T47D (cell line): ENCODE measurements around the gene CCDC106.

ENCODE experiments used
- DNase-seq, 2 experiments: peaks; one replicate each; pipeline versions ENCODE4 v3.0.0 to v3.0.0-alpha.2; 2011 to 2012; ENCODE audit warnings: low read depth in 1 of 2, low spot score in 1 of 2
- JUND ChIP-seq: IDR thresholded peaks from 2 replicates; pipeline ENCODE4 v1.6.1; 2012; ENCODE audit warnings: low read depth
- in situ Hi-C: cut with HindIII; loops from 2 replicates; pipeline ENCODE4 v1.10.0; 2016; ENCODE audit warnings: low sequenced_read_pairs, low pct_unique_long_range_greater_than_20kb

CCDC106 gene

DNA sequence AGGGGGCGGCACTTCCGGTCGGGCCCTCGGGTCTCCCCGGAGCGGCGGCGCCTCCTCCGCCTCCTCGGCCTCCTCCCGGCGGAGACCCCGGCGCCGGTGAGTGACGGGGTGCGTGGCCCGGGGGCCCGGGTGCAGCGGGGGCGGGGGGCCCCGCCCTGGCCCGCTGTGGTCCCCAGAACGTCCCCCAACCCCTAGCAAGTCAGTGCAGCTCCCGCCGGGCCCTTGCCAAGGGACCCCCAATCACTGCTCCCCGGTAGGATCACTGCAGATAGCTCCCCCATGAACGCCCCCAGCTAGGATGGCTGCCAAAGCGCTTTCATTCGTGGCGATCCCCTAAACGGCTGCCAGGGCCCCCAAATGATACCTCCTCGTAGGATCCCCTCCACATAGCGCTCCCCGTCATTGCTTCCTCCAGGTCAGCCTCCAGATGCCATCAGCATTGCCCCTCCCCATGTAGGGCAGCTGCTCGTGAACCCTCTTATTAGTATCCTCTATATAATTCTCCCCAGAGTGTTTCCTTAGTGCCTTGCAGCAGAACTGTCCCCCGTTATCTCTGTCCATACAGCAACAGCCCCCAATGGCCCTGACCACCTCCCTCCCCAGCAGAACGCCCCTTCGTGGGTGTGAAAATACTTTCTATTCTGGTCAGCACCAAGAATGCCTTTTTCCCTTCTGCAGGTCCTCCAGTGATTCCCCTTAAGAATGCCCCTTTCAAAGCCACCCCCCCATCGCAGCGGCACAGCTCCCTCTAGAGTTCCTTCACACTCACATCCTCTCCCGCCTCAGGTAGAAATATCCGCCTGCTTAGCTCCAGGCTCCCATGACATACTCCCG, 42.2 kb upstream of the CCDC106 start, which contains the start of gene ZNF865:
TSS of gene ZNF865 (plus strand) at position 11 of the 834 bp plus-strand sequence. CDS start 7,972 bp downstream, outside the sequence.
- in situ Hi-C loops, result no loop called here

DNA sequence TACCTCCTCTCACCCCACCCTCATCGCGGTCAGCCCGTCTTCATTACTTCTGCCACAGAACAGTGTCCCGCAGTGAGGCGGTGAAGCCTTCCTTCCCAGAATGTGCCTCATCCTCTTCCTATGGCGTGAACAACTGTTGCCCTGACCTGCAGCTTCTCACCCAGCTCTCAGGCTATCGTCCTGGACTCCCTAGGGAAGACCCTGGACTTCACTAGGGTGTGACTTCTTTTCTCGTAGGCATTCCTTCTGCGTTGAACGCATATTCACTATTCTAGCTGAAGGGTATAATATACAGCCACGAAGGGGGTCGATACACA, 41.6 kb upstream of the CCDC106 start:
- DNase-seq, result no peak
- in situ Hi-C loops, result no loop called here
- no peak for TF ChIP-seq JUND

More for the DNA sequence above, 42.2 kb upstream of the CCDC106 start, which contains the start of gene ZNF865:
- DNase-seq, result peak; percentile 58 to 84
- no peak for TF ChIP-seq JUND

DNA sequence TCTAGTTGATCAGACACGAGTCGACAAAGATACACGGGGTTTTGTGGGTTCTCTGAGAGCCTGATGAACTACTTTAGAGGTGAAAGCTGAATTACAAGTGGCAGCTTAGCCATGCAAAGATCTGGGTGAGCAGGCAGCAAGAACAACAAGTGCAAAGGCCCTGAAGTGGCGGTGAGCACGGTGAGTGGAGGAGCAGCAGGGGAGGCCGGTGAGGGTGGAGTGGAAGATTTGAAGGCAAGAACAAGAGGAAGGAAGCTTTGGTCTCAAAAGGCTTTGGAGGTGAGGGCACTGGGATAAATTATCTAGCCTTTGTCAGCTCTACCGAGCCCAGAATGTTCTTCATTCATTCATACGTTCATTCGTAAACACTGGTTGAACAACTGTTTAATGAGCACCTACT, 41.2 kb upstream of the CCDC106 start:
- DNase-seq, result no peak
- TF ChIP-seq JUND, result no peak
- in situ Hi-C loops, result no loop called here

DNA sequence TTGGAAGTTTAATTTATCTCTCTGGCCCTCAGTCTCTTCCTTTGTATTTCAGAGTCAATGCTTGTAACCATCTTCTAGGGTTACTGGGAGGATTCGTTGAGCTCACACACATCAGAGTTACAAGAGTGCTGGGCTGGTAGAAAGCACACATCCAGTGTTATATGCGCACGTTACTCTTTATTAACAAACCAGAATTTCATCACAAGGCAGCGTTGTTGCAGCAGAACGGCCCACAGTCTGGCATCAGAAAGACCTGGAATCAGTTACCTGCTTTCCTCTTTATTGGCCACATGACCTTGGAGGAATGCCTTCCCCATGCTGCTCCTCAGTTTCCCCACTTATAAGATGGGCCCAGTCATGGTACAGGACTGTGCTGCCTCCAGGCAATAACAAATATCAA, 38.7 kb upstream of the CCDC106 start:
- no peak for DNase-seq
- no peak for TF ChIP-seq JUND
- in situ Hi-C loops, result no loop called here

DNA sequence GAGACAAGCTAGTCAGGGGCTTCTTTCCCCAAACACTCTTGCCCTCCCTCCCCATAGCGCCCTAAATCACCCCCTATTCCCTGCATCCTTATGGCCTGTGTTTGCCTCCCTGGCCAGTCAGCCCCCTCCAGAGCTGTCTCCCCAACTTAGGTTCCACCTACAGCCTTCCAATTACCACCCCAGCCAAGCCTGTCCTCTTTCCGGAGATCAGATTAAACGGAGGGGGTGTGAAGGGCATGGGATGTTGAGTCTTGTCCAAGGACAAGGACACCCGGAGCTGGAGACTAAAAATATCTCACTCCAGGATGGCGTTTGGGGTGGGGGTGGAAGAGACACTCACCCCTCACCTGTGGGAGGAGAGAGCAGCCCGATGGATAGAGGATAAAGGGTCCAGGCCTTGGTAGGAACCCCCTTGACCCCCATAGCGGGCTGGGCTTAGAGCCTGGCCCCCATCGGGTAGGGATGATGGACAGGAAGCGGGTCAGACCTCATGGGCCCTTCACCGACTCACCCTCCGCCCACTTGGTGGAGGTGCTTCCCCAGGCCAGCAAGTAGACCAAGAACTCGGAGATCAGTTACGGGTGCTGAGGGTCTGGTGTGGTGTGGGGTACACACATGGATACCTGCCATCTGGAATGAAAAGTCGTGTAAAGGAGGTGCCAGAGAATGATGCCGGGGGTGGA, 36.6 kb upstream of the CCDC106 start:
- in situ Hi-C loops, result no loop called here
- DNase-seq, result no peak
- TF ChIP-seq JUND, result no peak

DNA sequence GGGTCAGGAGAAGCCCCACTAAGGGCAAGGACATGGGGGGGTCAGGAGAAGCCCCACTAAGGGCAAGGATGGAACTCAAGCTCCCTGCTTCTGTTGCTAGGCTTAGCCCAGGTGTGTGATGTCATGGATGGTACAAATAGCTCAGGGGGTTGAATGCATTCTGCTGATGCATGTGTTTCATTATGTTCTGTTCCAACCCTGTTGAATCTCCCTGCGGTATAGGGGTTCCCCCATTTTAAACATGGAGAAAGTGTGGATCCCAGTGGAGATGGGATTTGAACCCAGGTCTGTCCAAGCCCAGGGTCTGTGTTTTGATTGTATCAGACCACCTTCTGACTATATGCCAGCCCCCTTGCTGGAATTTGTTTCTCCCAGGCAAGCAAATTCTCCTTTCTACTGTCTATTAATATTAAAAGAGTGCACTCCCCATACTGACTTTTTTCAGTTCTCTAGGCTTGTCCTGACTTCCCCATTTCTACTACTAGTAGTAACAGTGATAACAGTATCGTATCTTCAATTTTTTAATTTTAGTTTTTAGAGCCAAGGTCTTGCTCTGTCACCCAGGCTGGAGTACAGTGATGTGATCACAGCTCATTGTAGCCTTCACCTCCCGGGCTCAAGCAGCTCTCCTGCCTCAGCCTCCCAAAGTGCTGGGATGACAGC, 35.9 kb upstream of the CCDC106 start:
- no peak for TF ChIP-seq JUND
- no peak for DNase-seq
- in situ Hi-C loops, result no loop called here

DNA sequence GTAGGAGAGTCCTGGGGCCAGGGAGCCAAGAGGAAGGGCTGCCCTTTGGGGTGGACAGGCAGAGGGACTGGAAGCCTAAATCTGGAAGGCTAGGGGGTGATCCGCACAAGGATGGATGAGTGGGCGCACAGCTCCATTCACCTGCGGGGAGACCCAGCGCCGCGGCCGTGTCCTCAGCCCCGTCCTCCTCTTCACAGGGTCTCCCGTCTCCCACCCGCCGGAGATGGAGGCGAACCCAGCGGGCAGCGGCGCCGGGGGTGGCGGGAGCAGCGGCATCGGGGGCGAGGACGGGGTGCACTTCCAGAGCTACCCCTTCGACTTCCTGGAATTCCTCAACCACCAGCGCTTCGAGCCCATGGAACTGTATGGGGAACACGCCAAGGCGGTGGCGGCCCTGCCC, 34.6 kb upstream of the CCDC106 start:
- TF ChIP-seq JUND, result no peak
- no peak for DNase-seq
- in situ Hi-C loops, result no loop called here

DNA sequence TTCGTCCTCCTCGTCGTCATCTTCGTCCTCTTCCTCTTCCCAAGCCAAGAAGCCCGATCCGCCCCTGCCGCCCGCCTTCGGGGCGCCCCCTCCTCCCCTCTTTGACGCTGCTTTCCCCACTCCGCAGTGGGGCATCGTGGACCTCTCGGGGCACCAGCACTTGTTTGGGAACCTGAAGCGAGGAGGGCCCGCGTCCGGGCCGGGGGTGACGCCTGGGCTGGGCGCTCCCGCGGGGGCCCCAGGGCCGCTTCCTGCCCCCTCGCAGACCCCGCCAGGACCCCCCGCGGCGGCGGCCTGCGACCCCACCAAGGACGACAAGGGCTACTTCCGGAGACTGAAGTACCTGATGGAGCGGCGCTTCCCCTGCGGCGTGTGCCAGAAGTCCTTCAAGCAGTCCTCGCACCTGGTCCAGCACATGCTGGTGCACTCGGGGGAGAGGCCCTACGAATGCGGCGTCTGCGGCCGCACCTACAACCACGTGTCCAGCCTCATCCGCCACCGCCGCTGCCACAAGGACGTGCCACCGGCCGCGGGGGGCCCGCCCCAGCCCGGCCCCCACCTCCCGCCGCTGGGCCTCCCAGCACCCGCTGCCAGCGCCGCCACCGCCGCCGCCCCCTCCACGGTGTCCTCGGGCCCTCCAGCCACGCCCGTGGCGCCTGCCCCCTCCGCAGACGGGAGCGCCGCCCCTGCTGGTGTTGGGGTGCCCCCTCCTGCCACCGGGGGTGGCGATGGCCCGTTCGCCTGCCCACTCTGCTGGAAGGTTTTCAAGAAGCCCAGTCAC, 33.9 kb upstream of the CCDC106 start:
- DNase-seq, result no peak
- in situ Hi-C loops, result no loop called here
- TF ChIP-seq JUND, result no peak

DNA sequence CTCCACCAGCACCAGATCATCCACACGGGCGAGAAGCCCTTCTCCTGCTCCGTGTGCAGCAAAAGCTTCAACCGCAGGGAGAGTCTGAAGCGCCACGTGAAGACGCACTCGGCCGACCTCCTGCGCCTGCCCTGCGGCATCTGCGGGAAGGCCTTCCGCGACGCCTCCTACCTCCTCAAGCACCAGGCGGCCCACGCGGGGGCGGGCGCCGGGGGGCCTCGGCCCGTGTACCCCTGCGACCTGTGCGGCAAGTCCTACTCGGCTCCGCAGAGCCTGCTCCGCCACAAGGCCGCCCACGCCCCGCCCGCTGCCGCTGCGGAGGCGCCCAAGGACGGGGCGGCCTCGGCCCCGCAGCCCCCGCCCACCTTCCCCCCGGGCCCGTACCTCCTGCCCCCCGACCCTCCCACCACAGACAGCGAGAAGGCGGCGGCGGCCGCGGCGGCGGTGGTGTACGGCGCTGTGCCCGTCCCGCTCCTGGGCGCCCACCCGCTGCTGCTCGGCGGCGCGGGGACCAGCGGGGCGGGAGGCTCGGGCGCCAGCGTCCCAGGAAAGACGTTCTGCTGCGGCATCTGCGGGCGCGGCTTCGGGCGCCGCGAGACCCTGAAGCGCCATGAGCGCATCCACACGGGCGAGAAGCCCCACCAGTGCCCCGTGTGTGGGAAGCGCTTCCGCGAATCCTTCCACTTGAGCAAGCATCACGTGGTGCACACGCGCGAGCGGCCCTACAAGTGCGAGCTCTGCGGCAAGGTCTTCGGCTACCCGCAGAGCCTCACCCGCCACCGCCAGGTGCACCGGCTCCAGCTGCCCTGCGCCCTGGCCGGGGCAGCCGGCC, 33.1 kb upstream of the CCDC106 start:
- no peak for DNase-seq
- no peak for TF ChIP-seq JUND
- in situ Hi-C loops, result no loop called here

DNA sequence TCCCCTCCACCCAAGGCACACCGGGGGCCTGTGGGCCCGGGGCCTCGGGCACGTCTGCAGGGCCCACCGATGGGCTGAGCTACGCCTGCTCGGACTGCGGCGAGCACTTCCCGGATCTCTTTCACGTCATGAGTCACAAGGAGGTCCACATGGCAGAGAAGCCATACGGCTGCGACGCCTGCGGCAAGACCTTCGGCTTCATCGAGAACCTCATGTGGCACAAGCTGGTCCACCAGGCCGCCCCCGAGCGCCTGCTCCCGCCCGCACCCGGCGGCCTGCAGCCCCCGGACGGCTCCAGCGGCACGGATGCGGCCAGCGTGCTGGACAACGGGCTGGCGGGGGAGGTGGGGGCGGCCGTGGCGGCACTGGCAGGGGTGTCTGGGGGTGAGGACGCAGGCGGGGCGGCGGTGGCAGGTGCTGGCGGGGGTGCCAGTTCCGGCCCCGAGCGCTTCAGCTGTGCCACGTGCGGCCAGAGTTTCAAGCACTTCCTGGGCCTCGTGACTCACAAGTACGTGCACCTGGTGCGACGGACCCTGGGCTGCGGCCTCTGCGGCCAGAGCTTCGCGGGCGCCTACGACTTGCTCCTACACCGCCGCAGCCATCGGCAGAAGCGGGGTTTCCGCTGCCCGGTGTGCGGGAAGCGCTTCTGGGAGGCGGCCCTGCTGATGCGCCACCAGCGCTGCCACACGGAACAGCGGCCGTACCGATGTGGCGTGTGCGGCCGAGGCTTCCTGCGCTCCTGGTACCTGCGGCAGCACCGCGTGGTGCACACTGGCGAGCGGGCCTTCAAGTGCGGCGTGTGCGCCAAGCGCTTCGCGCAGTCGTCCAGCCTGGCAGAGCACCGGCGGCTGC, 32.2 kb upstream of the CCDC106 start:
- TF ChIP-seq JUND, result no peak
- in situ Hi-C loops, result no loop called here
- no peak for DNase-seq

DNA sequence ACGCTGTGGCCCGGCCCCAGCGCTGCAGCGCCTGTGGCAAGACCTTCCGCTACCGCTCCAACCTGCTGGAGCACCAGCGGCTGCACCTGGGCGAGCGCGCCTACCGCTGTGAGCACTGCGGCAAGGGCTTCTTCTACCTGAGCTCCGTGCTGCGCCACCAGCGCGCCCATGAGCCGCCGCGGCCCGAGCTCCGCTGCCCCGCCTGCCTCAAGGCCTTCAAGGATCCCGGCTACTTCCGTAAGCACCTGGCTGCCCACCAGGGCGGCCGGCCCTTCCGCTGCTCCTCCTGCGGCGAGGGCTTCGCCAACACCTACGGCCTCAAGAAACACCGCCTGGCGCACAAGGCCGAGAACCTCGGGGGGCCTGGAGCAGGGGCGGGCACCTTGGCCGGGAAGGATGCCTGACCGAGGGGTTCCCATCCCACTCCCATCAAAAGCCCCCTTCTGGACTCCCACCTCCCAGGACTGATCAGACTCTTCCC, 31.6 kb upstream of the CCDC106 start:
- DNase-seq, result no peak
- TF ChIP-seq JUND, result no peak
- in situ Hi-C loops, result no loop called here
